Fibroblast of the aortic adventitia (primary cell): ENCODE data around the gene SEC14L2. TPM values are rescaled to one million over a fixed set of nuclear protein-coding genes. Genes with fewer than 3 reads are reported as not detected.

Source experiments
- DNase-seq: peaks from one replicate; pipeline ENCODE4 v3.0.0-alpha.2; 2010; ENCODE audit warnings: low read depth
- H3K4me3 ChIP-seq: 2 replicates; pipeline ENCODE4 v1.5.1; 2011; ENCODE audit warnings: low read depth, mild to moderate bottlenecking, control low read depth, low read length, moderate library complexity
- total RNA-seq: library from RNA; depleted of rRNA; stranded (reverse); fragments of >200 nt; gene quantifications from 2 replicates; pipeline ENCODE4 v1.2.3, GENCODE V29; 2012; ENCODE audit warnings: low replicate concordance
- TF ChIP-seq, protein P1 (sequence below): IDR thresholded peaks from 2 replicates; pipeline ENCODE4 v1.5.1; 2011; ENCODE audit warnings: mild to moderate bottlenecking, low read length, control low read depth, inconsistent platforms; ENCODE audit not compliant: insufficient read depth

SEC14L2 gene
- total RNA-seq, 1 donor = 14.8 TPM

DNA sequence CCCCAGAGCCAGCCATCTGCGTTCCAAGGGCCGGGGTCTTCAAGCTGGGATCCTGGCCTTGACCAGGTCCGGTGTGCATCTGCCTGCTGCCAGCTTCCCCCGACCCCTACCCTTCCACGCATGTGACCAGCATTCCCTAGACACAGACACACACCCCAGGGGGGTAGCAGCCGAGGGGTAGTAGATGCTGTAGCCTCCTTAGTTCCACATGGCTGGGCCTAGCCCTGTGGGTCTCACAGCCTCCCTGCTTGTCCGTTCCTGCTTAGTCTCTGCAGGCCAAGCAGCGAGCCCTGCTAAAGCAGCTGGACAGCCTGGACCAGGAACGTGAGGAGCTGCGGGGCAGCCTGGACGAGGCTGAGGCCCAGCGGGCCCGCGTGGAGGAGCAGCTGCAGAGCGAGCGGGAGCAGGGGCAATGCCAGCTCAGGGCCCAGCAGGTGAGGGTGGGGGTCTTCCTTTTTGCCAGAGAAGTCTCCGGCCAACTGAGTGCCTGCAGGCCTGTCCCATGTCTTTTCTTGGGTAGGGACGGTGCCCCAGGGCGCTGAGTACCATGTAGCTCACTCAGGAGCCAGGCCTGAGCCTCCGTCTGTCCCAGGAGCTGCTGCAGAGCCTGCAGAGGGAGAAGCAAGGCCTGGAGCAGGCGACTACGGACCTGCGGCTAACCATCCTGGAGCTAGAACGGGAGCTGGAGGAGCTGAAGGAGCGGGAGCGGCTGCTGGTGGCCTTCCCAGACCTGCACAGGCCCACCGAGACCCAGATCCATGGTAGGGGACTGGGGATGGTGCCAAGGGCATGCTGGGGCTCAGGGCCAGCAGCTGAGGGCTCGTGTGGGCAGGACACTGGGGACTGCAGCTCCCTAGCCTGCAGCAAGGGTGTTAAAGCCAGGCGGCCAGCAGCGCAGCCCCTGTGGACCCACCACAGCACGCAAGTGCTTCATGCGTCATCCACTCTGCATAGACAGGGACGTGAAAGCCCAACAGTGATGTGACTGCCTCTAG lies 23.2 kb upstream of the SEC14L2 start:
- TF ChIP-seq, protein P1, sequence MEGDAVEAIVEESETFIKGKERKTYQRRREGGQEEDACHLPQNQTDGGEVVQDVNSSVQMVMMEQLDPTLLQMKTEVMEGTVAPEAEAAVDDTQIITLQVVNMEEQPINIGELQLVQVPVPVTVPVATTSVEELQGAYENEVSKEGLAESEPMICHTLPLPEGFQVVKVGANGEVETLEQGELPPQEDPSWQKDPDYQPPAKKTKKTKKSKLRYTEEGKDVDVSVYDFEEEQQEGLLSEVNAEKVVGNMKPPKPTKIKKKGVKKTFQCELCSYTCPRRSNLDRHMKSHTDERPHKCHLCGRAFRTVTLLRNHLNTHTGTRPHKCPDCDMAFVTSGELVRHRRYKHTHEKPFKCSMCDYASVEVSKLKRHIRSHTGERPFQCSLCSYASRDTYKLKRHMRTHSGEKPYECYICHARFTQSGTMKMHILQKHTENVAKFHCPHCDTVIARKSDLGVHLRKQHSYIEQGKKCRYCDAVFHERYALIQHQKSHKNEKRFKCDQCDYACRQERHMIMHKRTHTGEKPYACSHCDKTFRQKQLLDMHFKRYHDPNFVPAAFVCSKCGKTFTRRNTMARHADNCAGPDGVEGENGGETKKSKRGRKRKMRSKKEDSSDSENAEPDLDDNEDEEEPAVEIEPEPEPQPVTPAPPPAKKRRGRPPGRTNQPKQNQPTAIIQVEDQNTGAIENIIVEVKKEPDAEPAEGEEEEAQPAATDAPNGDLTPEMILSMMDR = no peak
- no peak overlapping the region for H3K4me3 ChIP-seq
- DNase-seq = no peak

DNA sequence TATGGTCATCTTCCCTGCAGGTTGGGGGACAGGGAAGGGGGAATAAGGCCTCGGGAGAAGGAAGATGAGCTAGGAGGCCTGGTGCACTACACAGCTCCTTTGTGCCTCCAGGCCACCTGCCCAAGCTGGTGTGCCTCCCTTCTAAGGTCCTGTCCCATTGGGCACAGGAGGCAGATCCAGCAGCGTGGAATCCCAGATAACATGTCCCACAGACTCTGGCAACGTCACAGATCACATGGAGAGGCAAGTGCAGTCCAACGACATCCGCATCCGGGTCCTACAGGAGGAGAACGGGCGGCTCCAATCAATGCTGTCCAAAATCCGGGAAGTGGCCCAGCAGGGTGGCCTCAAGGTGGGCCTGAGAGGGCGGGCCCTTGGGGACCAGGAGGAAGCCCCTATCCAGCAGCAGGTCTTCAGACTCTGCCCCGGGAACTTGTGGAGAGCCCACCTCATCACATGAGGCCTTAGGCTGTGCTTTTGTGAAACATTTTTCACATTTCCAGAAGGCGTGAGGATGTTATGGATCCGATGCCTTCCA lies 21.4 kb upstream of the SEC14L2 start:
- DNase-seq = no peak
- TF ChIP-seq, protein P1 = no peak

GRCh38 chr22:30380011-30380410 lies 16.8 kb upstream of the SEC14L2 start:
- TF ChIP-seq, protein P1 = no peak
- no peak for DNase-seq
- no peak overlapping the region for H3K4me3 ChIP-seq

More for the DNA sequence above, 21.4 kb upstream of the SEC14L2 start:
- no peak overlapping the region for H3K4me3 ChIP-seq

DNA sequence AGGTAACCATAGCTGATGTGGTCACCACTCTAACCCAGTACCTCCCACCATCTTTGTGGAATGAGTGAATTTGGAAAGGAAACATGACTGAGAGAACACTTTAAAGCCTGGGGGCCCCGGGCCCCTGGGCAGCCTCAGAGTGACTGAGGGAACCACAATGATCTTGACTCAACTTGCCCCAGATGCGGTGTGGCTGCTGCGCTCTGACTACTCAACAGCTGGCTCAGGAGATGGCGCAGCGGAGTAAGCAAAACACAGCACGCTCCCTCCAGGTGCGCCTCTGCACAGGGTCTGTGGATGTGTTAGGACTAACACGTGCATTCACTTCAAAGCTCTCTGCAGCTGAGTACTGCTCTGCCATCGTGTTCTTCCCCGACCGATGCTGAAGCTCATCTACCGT lies 15.6 kb upstream of the SEC14L2 start:
- H3K4me3 ChIP-seq = no peak overlapping the region
- TF ChIP-seq, protein P1 = no peak
- DNase-seq = no peak

GRCh38 chr22:30382340-30382739 lies 14.5 kb upstream of the SEC14L2 start:
- TF ChIP-seq, protein P1 = no peak

GRCh38 chr22:30383061-30383460 lies 13.8 kb upstream of the SEC14L2 start:
- TF ChIP-seq, protein P1 = no peak
- DNase-seq = no peak

More at GRCh38 chr22:30382340-30382739, 14.5 kb upstream of the SEC14L2 start:
- no peak for DNase-seq
- H3K4me3 ChIP-seq = no peak overlapping the region

More at GRCh38 chr22:30383061-30383460, 13.8 kb upstream of the SEC14L2 start:
- H3K4me3 ChIP-seq = no peak overlapping the region
